Adrenal gland (tissue), 5 donors: ENCODE results near the gene CHN2.

Source experiments
- POLR2A ChIP-seq, 2 donors: fragments of 450-650 bp; IDR thresholded peaks; one replicate each; pipeline ENCODE4 v1.6.1; 2017; ENCODE audit warnings: antibody characterized with exemption in 2 of 2, mild to moderate bottlenecking in 2 of 2, moderate library complexity in 1 of 2
- TF ChIP-seq, protein P1 (sequence below), 6 experiments: fragments of 450-650 bp in 4 of 6; fragments of 200-600 bp in 2 of 6; sonication (generic) in 1 of 6; IDR thresholded peaks; 1 replicate in 5 of 6; 2 replicates in 1 of 6; pipeline versions ENCODE4 v1.5.1 to v1.8.0; 2016 to 2021; ENCODE audit warnings: antibody characterized with exemption in 6 of 6, mild to moderate bottlenecking in 2 of 6, moderate library complexity in 1 of 6
- donor health status: DM: no; HTN: no; CAD: no.

GRCh38 chr7:29485339-29486190 is 291.0 kb downstream of the CHN2 start:
- TF ChIP-seq, protein P1, sequence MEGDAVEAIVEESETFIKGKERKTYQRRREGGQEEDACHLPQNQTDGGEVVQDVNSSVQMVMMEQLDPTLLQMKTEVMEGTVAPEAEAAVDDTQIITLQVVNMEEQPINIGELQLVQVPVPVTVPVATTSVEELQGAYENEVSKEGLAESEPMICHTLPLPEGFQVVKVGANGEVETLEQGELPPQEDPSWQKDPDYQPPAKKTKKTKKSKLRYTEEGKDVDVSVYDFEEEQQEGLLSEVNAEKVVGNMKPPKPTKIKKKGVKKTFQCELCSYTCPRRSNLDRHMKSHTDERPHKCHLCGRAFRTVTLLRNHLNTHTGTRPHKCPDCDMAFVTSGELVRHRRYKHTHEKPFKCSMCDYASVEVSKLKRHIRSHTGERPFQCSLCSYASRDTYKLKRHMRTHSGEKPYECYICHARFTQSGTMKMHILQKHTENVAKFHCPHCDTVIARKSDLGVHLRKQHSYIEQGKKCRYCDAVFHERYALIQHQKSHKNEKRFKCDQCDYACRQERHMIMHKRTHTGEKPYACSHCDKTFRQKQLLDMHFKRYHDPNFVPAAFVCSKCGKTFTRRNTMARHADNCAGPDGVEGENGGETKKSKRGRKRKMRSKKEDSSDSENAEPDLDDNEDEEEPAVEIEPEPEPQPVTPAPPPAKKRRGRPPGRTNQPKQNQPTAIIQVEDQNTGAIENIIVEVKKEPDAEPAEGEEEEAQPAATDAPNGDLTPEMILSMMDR (IDR thresholded peaks at IDR 0.05): no peak
- no peak for TF ChIP-seq POLR2A (IDR thresholded peaks at IDR 0.05)
